HG03469 (cell line): ENCODE data around the gene SLC26A11.
"Not testable (repeated sequence)": the region's sequence is repeated elsewhere in the genome, so short reads cannot be mapped to it uniquely, and the experiment has no call there.

ENCODE experiments used
- ATAC-seq: cut with Tn5 transposase; IDR thresholded peaks from one replicate; pipeline ENCODE4 v1.9.1; 2021; ENCODE audit warnings: mild to moderate bottlenecking, moderate library complexity, moderate number of reproducible peaks; ENCODE audit not compliant: unreplicated experiment

Gene SLC26A11

DNA sequence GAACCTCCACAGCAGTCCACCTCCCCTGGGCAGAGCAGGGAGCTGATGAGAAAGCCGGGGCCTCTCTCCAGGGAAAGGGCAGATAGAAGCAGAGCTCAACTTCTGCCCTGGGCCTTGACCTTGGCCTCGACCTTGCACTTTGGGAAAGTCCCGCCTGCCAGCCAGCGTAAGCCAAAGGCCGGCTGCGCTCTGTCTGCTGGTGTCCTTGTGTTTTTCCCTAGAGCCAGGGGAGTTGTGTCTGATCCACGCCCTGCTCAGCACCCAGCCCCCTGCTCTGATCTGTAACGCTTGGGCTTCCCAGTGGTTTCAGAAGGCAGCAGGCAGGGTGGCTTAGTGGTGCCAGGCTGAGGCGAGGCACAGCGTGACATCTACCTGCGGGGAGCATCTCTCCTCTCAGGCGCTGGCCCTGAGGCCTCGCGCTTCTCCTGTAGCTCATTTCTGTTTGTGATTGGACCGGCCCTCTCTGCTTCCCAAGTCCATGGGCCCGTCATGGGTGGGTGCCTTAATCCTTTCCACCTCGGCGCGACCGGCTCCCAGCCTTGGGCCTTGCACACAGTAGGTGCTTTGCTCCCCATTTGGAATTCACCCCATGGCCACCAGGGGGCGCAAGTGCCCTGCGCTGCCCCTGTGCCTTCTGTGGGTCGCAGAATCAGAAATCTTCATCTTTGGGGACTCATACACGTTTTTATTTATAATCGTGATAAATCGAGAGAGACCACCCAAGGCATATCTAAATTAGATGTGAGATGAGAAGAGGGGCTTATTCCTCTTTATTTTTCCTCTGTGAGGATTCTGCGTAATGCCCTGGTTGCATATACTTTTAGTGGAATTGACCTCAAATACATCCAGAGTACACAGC lies 24.3 kb upstream of the SLC26A11 start:
- ATAC-seq, result no peak

DNA sequence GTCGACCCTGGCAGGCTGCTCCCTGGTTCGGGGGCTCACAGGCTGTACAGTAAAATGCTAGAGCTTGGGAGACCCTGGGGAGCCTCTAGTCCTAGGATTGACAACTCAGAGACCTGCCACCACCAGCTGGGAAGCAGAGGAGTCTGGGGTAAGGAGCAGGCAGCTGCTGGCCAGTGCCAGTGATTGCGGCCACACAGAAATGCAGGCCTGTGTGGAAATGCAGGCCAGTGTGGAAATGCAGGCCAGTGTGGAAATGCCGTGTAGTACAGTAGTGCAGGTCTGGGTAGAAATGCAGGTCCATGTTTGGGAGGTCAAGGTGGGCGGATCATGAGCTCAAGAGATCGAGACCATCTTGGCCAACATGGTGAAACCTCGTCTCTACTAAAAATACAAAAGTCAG lies 23.6 kb upstream of the SLC26A11 start:
- ATAC-seq, result no peak

DNA sequence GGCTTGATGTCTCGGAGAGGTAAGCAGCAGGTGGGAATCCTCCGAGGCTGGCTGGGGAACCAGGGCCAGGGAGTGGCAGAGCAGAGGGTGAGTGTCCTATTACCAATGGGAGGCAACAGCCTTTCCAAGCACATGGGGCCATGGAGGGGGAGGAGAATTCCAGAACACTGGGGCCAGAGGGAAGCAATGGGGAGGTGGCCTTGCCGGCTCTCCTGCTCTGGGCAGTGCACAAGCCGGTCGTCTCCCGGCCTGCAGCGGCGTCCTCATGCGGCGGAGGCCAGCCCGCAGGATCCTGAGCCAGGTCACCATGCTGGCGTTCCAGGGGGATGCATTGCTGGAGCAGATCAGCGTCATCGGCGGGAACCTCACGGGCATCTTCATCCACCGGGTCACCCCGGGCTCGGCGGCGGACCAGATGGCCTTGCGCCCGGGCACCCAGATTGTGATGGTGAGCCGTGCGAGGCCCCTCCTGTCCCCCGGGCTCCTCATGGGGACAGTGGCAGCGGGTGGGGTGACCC lies 22.0 kb upstream of the SLC26A11 start:
- no peak for ATAC-seq

DNA sequence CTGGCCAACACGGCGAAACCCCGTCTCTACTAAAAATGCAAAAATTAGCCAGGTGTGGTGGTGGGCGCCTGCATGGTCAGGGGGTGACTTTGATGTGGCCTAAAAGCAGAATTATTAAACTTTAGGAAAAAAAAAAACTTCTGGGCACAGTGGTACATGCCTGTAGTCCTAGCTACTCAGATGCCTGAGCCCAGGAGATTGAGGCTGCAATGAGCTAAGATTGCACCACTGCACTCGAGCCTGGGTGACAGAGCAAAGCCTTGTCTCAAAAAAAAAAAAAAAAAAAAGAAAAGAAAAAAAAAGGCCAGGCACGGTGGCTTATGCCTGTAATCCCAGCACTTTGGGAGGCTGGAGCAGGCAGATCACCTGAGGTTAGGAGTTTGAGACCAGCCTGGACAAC lies 20.9 kb upstream of the SLC26A11 start:
- not testable (repeated sequence) for ATAC-seq

DNA sequence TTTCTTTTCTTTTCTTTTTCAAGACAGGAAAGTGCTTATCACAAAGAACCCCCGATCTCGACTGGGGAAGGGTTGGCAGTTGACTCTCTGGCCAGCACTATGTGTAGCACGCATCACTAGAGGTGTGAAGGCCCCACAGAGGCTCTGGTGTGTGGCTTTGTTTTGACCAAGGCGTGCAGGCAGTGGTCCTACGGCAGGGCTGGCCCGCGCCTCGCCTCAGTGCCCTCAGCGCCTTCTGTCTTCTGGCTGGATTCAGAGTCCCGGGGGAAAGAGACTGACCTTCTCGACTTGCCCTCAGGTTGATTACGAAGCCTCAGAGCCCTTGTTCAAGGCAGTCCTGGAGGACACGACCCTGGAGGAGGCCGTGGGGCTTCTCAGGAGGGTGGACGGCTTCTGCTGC lies 18.8 kb upstream of the SLC26A11 start:
- no peak for ATAC-seq

DNA sequence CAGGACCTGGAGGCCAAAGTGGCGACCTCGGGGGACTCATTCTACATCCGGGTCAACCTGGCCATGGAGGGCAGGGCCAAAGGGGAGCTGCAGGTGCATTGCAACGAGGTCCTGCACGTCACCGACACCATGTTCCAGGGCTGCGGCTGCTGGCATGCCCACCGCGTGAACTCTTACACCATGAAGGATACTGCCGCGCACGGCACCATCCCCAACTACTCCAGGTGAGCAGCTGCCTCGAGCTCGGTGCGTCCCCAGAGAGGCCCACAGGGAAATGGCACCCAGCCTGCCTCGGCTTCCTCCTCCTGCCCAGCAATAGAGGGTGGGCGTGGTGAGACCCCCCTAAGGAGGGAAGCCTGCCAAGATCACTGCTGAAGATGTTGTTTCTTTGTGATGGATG lies 18.0 kb upstream of the SLC26A11 start:
- no peak for ATAC-seq

DNA sequence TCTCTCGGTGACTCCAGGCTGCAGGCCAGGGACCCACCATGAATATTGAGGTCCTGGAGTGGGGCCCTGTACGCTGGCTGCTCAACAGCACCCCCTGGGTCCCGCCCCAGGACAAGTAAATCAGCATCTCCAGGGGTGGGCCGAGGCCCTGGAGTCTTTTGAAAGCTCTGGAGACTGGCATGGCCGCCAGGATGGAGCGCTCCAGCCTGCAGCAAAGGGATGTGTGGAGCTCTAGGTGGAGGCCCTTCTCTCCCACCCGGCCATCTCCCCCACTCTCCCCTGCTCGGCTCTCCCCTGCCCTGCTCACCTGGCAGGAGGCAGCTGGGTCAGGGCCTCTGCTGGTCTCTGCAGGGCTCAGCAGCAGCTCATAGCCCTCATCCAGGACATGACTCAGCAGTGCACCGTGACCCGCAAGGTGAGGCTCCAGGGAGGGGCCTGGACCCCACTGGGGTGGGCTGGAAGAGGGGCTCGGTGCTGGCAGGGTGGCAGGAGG lies 16.7 kb upstream of the SLC26A11 start:
- no peak for ATAC-seq

DNA sequence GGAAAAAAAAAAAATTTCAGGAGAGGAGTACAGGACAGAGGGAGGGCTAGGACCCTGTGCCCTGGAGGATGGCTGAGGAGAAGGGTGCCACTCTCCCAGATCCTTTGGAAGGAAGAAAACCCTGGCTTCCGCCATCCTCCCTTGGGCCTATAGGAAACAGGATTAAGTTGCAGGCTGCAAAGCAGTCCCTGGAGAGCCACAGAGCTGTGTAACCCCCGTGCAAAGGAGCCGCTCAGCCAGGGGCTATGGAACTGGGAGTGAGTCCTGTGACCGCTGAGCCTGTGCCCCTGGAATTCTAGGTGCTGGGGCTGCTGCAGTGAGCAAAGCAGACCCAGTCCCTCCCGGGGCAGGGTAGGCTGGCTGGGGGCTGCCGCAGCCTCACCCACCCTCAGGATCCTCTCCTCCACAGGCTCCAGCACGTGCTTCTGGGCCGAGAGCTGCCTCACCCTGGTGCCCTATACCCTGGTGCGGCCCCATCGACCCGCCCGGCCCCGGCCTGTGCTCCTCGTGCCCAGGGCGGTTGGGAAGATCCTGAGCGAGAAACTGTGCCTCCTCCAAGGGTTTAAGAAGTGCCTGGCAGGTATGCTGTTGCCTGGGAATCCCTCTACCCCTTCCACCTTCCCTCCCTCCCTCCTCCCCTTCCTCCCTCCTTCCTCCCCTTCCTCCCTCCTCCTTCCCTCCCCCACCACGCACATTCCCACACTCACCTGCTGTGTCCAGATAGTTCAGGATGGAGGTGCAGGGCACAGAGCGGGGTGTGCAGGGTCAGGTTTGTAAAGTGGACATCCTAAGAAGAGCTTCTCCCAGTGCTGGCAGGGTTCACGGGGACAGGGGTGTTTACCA lies 15.4 kb upstream of the SLC26A11 start:
- ATAC-seq, result no peak

DNA sequence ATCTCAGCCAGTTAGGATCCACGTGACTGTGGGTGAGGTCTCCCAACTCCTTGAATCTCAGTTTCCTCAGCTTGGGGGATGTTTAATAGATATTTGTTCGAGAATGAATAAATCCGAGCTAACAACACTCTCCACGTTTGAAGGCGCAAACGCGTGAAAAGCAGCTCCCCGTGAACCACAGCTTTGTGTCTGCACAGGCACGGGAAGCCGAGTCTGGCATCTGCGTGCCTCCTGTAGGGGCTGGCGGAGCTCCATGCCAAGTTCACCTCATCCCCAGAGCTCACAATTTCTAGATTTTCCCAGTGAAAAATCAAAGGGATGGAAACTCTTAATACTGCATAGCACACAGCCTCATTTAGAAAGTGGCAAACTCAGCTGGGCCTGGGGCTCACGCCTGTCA lies 14.4 kb upstream of the SLC26A11 start:
- no peak for ATAC-seq

DNA sequence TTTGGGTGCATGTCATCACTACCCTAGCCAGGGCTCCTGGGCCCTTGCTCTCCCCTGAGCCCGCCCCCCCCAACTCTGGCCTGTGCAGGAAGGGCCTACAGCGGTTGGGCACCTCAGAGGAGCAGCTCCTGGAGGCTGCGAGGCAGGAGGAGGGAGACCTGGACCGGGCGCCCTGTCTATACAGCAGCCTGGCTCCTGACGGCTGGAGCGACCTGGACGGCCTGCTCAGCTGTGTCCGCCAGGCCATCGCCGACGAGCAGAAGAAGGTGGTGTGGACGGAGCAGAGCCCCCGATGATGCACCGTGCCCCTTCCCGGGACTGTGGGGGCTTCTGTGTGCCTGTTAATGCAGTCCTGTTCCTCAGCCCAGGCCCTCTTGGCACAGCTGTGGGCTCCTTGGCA lies 12.2 kb upstream of the SLC26A11 start:
- ATAC-seq, result no peak

DNA sequence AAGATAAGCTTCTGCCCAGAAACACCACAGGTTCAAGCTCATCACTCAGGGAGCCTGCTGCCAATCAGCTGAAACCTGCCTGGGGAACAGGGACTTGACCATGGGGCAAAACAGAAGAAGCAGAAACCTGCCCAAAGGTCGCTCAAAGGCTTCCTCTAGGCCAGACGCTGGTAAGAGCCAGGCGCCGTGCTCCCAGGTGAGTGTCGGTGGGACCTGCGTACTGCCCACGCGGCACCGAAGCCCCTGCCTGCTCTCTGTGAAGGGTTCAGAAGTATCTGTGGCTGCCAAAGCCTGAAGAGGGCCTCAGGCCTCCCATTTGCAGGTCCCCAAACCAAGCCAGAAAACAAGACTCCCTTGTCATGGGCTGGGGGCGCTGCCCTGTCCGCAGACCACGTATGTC lies 10.5 kb upstream of the SLC26A11 start:
- ATAC-seq, result no peak

DNA sequence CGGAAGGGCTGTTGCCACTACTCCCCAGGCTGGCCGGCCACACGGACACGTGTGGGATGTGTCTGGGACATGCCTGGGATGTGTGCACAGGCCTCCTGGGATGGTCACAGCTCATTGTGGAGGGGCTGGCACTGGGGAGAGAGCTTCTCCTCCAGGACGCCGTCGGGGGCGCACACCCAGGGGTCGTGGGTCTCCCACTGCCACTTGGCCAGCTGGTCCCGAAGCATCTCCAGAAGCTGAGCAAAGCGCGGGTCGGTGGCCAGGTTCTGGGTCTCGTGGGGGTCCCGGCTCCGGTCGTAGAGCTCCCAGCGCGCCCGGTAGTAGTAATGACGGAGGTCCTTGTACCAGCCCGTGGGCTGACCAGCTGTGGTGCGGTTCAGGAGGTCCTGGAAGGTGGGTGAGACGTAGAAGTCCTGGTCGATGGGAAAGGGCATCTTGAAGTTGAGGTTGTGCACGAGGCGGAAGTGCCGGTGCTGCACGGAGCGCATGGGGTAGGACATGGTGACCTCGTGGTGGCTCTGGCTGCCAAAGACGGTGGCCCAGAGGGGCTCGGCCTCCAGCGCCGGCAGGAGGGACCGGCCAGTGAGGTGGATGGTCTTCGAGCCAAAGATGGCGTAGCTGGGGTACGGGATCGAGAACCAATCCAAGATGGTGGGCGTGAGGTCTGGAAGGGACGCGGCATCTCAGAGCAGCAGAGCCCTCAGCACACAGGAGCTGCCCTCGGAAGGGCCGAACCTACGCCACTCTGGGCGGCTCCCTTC lies 9.7 kb upstream of the SLC26A11 start:
- ATAC-seq, result no peak

DNA sequence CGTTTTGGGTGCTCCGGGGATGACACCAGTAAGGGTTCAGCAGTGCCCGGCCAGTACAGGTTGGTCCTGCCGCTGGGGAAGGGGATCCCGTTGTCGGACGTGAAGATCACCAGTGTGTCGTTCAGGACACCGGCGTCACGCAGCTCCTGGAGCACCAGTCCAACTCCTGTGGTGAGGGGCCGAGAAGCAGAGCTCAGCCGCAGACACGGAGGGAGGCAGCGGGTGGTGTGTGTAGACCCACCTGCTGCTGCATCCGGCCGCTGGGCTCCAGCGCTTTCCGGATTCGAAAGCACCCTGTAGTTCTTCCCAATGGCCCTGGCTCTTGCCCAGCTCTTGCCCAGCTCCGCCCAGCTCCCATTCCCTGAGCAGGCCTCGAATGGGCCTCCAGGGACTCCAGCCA lies 8.1 kb upstream of the SLC26A11 start:
- no peak for ATAC-seq

DNA sequence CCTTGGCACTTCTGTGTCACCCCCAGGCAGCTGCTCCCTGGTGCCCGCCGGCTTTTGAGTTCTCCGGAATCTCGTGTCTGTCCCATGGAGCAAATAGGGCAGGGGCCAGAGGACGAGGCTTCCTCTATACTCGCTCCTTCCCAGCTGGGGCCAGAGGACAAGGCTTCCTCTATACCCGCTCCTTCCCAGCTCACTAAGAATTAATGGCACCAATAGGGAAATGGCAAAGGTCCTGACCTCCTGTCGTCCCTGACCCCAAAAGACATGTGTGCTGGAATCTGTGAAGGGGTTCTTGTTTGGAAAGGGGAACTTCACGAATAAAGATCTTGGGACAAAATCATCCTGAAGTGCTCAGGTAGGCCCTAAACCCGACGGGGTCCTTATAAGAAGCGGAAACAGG lies 7.7 kb upstream of the SLC26A11 start:
- no peak for ATAC-seq

DNA sequence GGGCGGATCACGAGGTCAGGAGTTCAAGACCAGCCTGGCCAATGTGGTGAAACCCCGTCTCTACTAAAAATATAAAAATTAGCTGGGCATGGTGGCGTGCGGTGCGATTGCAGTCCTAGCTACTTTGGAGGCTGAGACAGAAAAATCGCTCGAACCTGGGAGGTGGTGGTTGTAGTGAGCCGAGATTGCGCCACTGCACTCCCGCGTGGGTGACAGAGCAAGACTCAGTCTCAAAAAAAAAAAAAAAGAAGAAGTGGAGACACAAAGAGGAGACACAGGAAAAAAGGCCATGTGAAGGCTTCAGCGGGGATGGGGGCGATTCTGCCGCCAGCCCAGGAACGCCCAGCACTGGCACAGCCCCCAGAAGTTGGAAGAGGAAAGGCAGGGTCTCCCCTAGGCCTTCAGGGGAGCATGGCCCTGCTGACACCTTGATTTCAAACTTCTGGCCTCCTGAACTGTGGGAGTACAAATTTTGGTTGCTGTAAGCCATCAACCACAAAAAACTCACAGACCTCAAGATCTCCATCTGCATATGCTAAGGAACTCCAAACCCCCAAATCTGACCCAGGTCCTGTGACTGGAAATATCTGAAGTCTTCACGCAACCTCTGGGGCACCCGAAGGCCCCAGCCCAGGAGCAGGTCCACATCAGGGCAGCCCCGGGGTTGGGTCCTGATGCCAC lies 7.1 kb upstream of the SLC26A11 start:
- ATAC-seq, result no peak

DNA sequence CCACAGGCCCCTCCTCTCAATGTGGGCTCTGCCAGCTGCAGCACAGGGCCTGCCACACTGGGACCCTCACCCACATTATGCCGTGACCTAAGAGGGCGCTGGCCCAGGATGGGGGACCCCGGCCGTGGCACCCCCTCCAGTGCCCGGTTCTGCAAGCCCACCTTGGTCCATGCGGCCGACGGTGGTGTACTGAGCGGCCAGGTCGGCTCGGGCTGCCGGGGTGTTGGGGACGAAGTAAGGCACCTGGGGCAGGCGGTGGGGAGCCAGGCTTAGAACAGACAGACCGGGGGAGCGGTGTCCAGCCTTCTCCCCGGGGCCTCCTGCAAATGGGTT lies 6.6 kb upstream of the SLC26A11 start:
- no peak for ATAC-seq

DNA sequence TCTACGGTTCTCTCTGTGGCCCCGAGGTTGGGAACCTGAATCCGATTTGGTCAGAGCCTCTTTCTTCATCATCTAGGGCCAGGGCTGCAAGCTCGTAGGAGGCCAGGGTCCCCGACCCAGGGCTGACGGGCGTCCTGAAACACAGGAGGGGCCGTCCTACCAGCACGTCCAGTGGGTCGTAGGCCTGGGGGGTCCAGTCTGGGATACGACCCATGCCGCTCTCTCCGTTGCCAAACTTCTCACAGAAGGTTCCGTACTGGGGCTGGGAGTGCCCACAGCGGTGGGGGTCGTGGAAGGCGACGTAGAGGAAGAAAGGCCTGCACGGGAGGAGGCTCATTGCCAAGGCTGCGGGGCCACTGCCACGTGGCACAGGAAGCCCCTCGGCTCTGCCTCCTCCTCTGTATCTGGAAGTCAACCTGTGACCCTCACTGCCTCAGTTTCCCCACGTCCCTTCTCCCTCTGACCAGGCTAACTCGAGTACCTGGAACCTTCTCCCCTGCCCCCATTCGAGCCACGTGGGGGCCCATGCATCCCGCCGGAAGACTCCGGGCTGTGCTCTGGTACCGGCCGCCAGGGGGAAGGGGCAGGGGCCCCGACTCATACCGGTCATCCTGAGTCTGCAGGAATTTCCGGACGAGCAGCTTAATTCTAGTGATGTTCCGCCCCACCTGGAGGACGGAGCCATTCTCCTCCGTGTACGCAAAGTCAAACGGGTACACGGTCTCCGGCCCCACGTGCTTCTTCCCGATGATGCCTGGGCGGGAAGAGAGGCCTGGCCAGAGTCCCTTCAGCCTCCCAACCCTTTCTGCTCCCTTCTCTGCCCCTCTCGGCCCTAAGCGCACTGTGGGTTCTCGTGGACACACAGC lies 6.0 kb upstream of the SLC26A11 start:
- no peak for ATAC-seq

DNA sequence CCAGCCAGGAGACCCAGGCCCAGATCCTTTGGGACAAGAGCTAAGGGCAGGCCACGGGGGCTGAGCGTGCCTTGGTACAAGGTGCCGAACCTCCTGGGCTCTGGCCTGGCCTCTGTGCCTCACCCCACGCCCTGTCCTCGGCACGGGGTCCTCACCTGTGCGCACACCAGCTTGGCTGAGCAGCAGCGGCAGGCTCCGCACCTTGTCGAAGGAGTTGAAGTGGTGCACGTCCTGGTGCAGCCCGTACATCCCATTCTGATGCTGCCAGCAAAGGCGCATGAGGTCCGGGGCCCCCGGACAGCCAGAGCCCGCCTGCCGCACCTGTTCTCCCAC lies 5.4 kb upstream of the SLC26A11 start:
- ATAC-seq, result no peak
